ENCODE results near the gene MAK.
"Not testable (repeated sequence)": the region's sequence is repeated elsewhere in the genome, so short reads cannot be mapped to it uniquely, and the experiment has no call there.

- not testable (repeated sequence) for TF ChIP-seq POLR2A (IDR thresholded peaks at IDR 0.05; ENCODE audit: low read depth, low read length); POLR2AphosphoS5 (IDR thresholded peaks at IDR 0.05; ENCODE audit: low read depth, low read length); TAF1 (IDR thresholded peaks at IDR 0.05; ENCODE audit: borderline replicate concordance, low read depth, low read length)
Measured at GRCh38 chr6:10750568-10750967, 87.8 kb downstream of the MAK start.
